GM12878 (cell line): ENCODE measurements around the gene MRGPRX1. TPM values are rescaled to one million over a fixed set of nuclear protein-coding genes. Genes with fewer than 3 reads are reported as not detected.

Experiments used
- ATAC-seq: fragments of 200-7000 bp; cut with Tn5 transposase; 3 replicates; pipeline ENCODE4 v1.9.1; 2020; ENCODE audit warnings: mild to moderate bottlenecking, moderate library complexity
- BruUV-seq: library from RNA; stranded (reverse); fragments of 400-500 nt; replicated peaks from 2 replicates; lab custom pipeline; 2021; lab: Mats Ljungman, UMichigan
- CTCF ChIA-PET: fragments of 300-600 bp; sonication (Branson Sonifier 250); formaldehyde crosslinking; extraction: SDS; loops from one replicate; lab custom pipeline; 2021; ENCODE audit warnings: inconsistent platforms; lab: Yijun Ruan, JAX
- POLR2A ChIA-PET: fragments of 350-600 bp; formaldehyde crosslinking; extraction: SDS; loops from one replicate; lab custom pipeline; 2021; ENCODE audit warnings: inconsistent platforms; lab: Charles Lee
- RAD21 ChIA-PET: fragments of 300-600 bp; sonication (Branson Sonifier 250); formaldehyde crosslinking; loops from one replicate; lab custom pipeline; 2023; ENCODE audit warnings: antibody characterized with exemption; ENCODE audit not compliant: unreplicated experiment; lab: Charles Lee
- SMC1A ChIA-PET: fragments of 300-600 bp; sonication (Branson Sonifier 250); formaldehyde crosslinking; loops from one replicate; lab custom pipeline; 2023; ENCODE audit not compliant: unreplicated experiment, uncharacterized antibody; lab: Charles Lee
- DNase-seq: peaks from one replicate; pipeline ENCODE4 v3.0.0-alpha.2; 2011; ENCODE audit warnings: low read depth, low spot score
- FAIRE-seq: peaks from 3 replicates; lab custom pipeline; 2011; peaks lifted over from hg19 to GRCh38; lab: Jason Lieb, UNC
- H2AFZ ChIP-seq: 2 replicates; pipeline ENCODE4 v1.6.0; 2011; ENCODE audit warnings: low read depth, low read length, control low read depth; ENCODE audit not compliant: control insufficient read depth
- H3K27ac ChIP-seq: 2 replicates; pipeline ENCODE4 v1.5.1; 2011; ENCODE audit warnings: control low read depth; ENCODE audit not compliant: control insufficient read depth, insufficient read depth
- H3K27me3 ChIP-seq, 2 experiments: replicated peaks in 1 of 2; 2 replicates each; pipeline versions ENCODE4 v1.6.0 to v1.6.1; 2011; ENCODE audit warnings: low read length in 1 of 2; ENCODE audit not compliant: control insufficient read depth in 2 of 2, insufficient read depth in 2 of 2
- H3K36me3 ChIP-seq, 2 experiments: 2 replicates each; pipeline ENCODE4 v1.5.1; 2011; ENCODE audit warnings: low read length in 1 of 2; ENCODE audit not compliant: control insufficient read depth in 2 of 2, insufficient read depth in 2 of 2
- H3K4me1 ChIP-seq: 2 replicates; pipeline ENCODE4 v1.6.1; 2011; ENCODE audit warnings: mild to moderate bottlenecking, low read length, moderate library complexity, mixed read lengths; ENCODE audit not compliant: control insufficient read depth, insufficient read depth
- H3K4me2 ChIP-seq: 2 replicates; pipeline ENCODE4 v1.6.0; 2011; ENCODE audit warnings: control low read depth; ENCODE audit not compliant: control insufficient read depth, insufficient read depth
- H3K4me3 ChIP-seq: fragments of 200-600 bp; sonication (generic); 2 replicates; pipeline ENCODE4 v1.5.1; 2016
- H3K79me2 ChIP-seq: 2 replicates; pipeline ENCODE4 v1.6.0; 2011; ENCODE audit warnings: low read length; ENCODE audit not compliant: control insufficient read depth, insufficient read depth
- H3K9ac ChIP-seq: 2 replicates; pipeline ENCODE4 v1.8.0; 2011; ENCODE audit warnings: low read length, control low read depth, mixed read lengths; ENCODE audit not compliant: control insufficient read depth, insufficient read depth
- H3K9me3 ChIP-seq: replicated peaks from 3 replicates; pipeline ENCODE4 v1.5.1; 2011; ENCODE audit warnings: mild to moderate bottlenecking, low read length; ENCODE audit not compliant: control insufficient read depth, insufficient read depth
- H4K20me1 ChIP-seq: 2 replicates; pipeline ENCODE4 v1.6.0; 2011; ENCODE audit not compliant: control insufficient read depth, insufficient read depth
- BCL3 ChIP-seq: IDR thresholded peaks from 2 replicates; pipeline ENCODE4 v1.6.1; 2011; ENCODE audit warnings: borderline replicate concordance, low read depth, mild to moderate bottlenecking, moderate library complexity, low read length; ENCODE audit not compliant: insufficient read depth, poor library complexity, severe bottlenecking
- BHLHE40 ChIP-seq, 2 experiments: fragments of 450-650 bp in 1 of 2; IDR thresholded peaks; 2 replicates each; pipeline ENCODE4 v1.6.1; 2011 to 2017; ENCODE audit warnings: low read depth in 2 of 2, borderline replicate concordance in 1 of 2, improper control_type of control experiment in 1 of 2, low read length in 1 of 2, mild to moderate bottlenecking in 1 of 2
- CHD4 ChIP-seq: fragments of 200-600 bp; sonication (generic); IDR thresholded peaks from 2 replicates; pipeline ENCODE4 v1.6.1; 2016; ENCODE audit warnings: mild to moderate bottlenecking
- E2F4 ChIP-seq: IDR thresholded peaks from 2 replicates; pipeline ENCODE4 v1.6.1; 2012; ENCODE audit warnings: low read depth, low read length, improper control_type of control experiment
- HDAC6 ChIP-seq: fragments of 200-600 bp; sonication (generic); IDR thresholded peaks from one replicate; pipeline ENCODE4 v1.8.0; 2017; ENCODE audit warnings: antibody characterized with exemption; ENCODE audit not compliant: unreplicated experiment
- MTA2 ChIP-seq: fragments of 450-650 bp; IDR thresholded peaks from 2 replicates; pipeline ENCODE4 v1.6.1; 2016; ENCODE audit warnings: low read depth, mild to moderate bottlenecking, moderate library complexity
- MYB ChIP-seq: fragments of 150-350 bp; IDR thresholded peaks from 2 replicates; pipeline ENCODE4 v1.6.1; 2014; ENCODE audit warnings: mild to moderate bottlenecking, low read depth, low read length, borderline replicate concordance
- NR2C2 ChIP-seq: IDR thresholded peaks from 2 replicates; pipeline ENCODE4 v1.6.1; 2011; ENCODE audit warnings: borderline replicate concordance, low read depth; ENCODE audit not compliant: control insufficient read depth, insufficient read length
- PKNOX1 ChIP-seq: fragments of 450-650 bp; IDR thresholded peaks from 2 replicates; pipeline ENCODE4 v1.6.1; 2016; ENCODE audit warnings: mild to moderate bottlenecking
- SREBF2 ChIP-seq: IDR thresholded peaks from 2 replicates; pipeline ENCODE4 v1.6.1; 2012; ENCODE audit warnings: mild to moderate bottlenecking, low read length
- TBL1XR1 ChIP-seq: IDR thresholded peaks from 2 replicates; pipeline ENCODE4 v1.6.1; 2012; ENCODE audit warnings: low read depth, low read length, improper control_type of control experiment
- WGBS: methylation state at CpG from one replicate; pipeline ENCODE4 v1.1.6; 2016; ENCODE audit warnings: low lambda C conversion rate; ENCODE audit not compliant: insufficient replicate concordance, insufficient coverage; ENCODE audit errors: missing lambda C conversion rate; 5-methylcytosine and 5-hydroxymethylcytosine counted together
- in situ Hi-C: fragments of 300-500 bp; cut with MboI; formaldehyde crosslinking; loops from 9 replicates; pipeline ENCODE4 v1.14.3; 2018; ENCODE audit warnings: mixed read lengths
- intact Hi-C: fragments of 100-400 bp; cut with micrococcal nuclease; formaldehyde crosslinking; loops from one replicate; pipeline ENCODE4 v1.14.2; 2022; ENCODE audit not compliant: unreplicated experiment
- polyA plus RNA-seq, 11 experiments: library from polyadenylated mRNA; depleted of rRNA in 4 of 11; unstranded in 6 of 11; stranded (reverse) in 5 of 11; fragments of >200 nt; fragmentation: Nextera tagmentation in 4 of 11; fragmentation: Illumina TruSeq in 1 of 11; extraction: Ambion mirVana in 4 of 11; extraction: Trizol in 1 of 11; gene quantifications; 1 replicate in 1 of 11; 2 replicates in 10 of 11; pipeline versions ENCODE4 v1.2.1 to v1.2.3, GENCODE V29; 2011 to 2016; ENCODE audit warnings: inconsistent platforms in 2 of 11, missing spikeins in 2 of 11, low read depth in 1 of 11
- total RNA-seq, 4 experiments: library from RNA; depleted of rRNA in 3 of 4; stranded (reverse); fragments of >200 nt in 3 of 4; fragmentation: Illumina TruSeq in 1 of 4; extraction: Trizol in 1 of 4; gene quantifications; 2 replicates each; pipeline versions ENCODE4 v1.2.1 to v1.2.3, GENCODE V29; 2013 to 2021

Gene MRGPRX1
- total and polyA plus RNA-seq, 10 of the 15 experiments (the other 5 are each of a cell fraction or from before 2014, with no cell fraction given) = not detected

- no peak overlapping the region for H3K9ac ChIP-seq
- H3K4me3 ChIP-seq = no peak overlapping the region
- WGBS = 27% methylated on average over 9 of the region's 9 CpGs
- in situ Hi-C loops = no loop called here
- ChIA-PET SMC1A (no interaction called here), CTCF (interaction anchor here (1.0 kb wide), 1 partner anchor 419 kb away, joined by 3 read pairs; no protein-coding TSS in a partner anchor)
- no peak for ATAC-seq
- H3K36me3 ChIP-seq = no peaks in the 10 kb centered on the region
- H3K27me3 ChIP-seq = no peaks in the 10 kb centered on the region; a peak in 1 of 4 replicates
- no peaks in the 10 kb centered on the region for H3K4me1 ChIP-seq
- TF ChIP-seq BHLHE40 (IDR thresholded peaks at IDR 0.05; ENCODE audit: borderline replicate concordance in 1 of 2, low read depth in 2 of 2, low read length in 1 of 2) (no peak), BCL3 (peak; percentile 70)
- TF ChIP-seq, all 136 proteins: peak for 1
- Histone ChIP-seq H2AFZ (no peak overlapping the region), H4K20me1 (no peaks in the 10 kb centered on the region), H3K27ac (no peak overlapping the region), H3K79me2 (no peaks in the 10 kb centered on the region), H3K4me2 (no peak overlapping the region), H3K9me3 (no peaks in the 10 kb centered on the region)
- intact Hi-C loops = no loop called here
- RAD21 ChIA-PET = no interaction called here
- no peak for FAIRE-seq
- POLR2A ChIA-PET = no interaction called here
- no peak for DNase-seq
- BruUV-seq = no TSS peak
Measured at GRCh38 chr11:18987454-18988231, 48.4 kb upstream of the MRGPRX1 start.

- SMC1A ChIA-PET = no interaction called here
- FAIRE-seq = no peak
Measured at GRCh38 chr11:18986744-18987143, 47.5 kb upstream of the MRGPRX1 start.

More at GRCh38 chr11:18986744-18987143, 47.5 kb upstream of the MRGPRX1 start:
- Histone ChIP-seq H3K9me3 (no peaks in the 10 kb centered on the region), H3K27ac (no peak overlapping the region), H3K4me2 (no peak overlapping the region), H3K9ac (no peak overlapping the region), H3K4me1 (no peaks in the 10 kb centered on the region), H2AFZ (no peak overlapping the region), H3K36me3 (no peaks in the 10 kb centered on the region), H3K79me2 (no peaks in the 10 kb centered on the region), H3K27me3 (no peaks in the 10 kb centered on the region; a peak in 1 of 4 replicates), H4K20me1 (no peaks in the 10 kb centered on the region), H3K4me3 (no peak overlapping the region)
- in situ Hi-C loops = no loop called here
- ChIA-PET CTCF (interaction anchor here (1.0 kb wide), 1 partner anchor 420 kb away, joined by 3 read pairs; no protein-coding TSS in a partner anchor), POLR2A (no interaction called here), RAD21 (no interaction called here)
- no TSS peak for BruUV-seq
- no peak for TF ChIP-seq PKNOX1
- no peak for TF ChIP-seq HDAC6
- no peak for TF ChIP-seq SREBF2
- no peak for TF ChIP-seq MYB
- no peak for TF ChIP-seq NR2C2
- no peak for TF ChIP-seq E2F4
- no peak for TF ChIP-seq TBL1XR1
- TF ChIP-seq MTA2 = no peak
- TF ChIP-seq CHD4 = no peak
- 0% methylated on average over 3 of the region's 3 CpGs for WGBS
- intact Hi-C loops = no loop called here
- DNase-seq (no peak), ATAC-seq (no peak)
